ENCODE results near the gene ENKD1. TPM values are rescaled to one million over a fixed set of nuclear protein-coding genes. Genes with fewer than 3 reads are reported as not detected.

ENKD1 gene
- total and polyA plus RNA-seq, 2 of the 13 experiments (the other 11 are each of a cell fraction or from before 2014, with no cell fraction given) = 10.8 to 20.8 TPM

DNA sequence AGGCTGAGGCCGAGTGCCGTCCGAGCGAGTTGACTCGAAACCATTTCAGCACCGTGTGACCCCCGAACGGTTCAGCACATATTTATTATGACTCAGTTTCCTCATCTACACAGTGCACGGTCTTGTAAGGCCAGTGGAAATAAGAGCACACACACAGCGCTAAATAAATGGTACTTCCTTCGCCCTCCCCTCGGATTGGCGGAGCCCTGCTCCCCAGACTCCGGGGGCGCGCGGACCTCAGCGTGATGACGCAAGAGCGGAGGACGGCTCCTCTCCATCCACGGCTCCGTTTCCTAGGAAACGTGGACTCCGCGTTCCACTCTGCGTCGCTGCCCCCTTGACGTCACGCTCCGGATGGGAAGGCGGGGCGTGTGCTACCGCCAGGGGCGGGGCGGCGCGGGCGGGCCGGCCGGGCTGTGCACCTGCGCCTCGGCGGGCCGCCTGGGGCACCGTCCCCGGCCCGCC is 6.0 kb downstream of the ENKD1 start, which contains the start of gene PARD6A (continued):
- TF ChIP-seq, protein P1, sequence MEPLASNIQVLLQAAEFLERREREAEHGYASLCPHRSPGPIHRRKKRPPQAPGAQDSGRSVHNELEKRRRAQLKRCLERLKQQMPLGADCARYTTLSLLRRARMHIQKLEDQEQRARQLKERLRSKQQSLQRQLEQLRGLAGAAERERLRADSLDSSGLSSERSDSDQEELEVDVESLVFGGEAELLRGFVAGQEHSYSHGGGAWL (CRISPR knock-in tag; IDR thresholded peaks at IDR 0.05) = no peak
- no peak for TF ChIP-seq ZNF724P (CRISPR knock-in tag; IDR thresholded peaks at IDR 0.05; ENCODE audit: borderline replicate concordance)
- TF ChIP-seq ZNF496 (CRISPR knock-in tag; IDR thresholded peaks at IDR 0.05; ENCODE audit: insufficient replicate concordance) = no peak
- TF ChIP-seq ZNF234 (CRISPR knock-in tag; conservative IDR thresholded peaks at IDR 0.05) = no peak
- TF ChIP-seq, protein P2, sequence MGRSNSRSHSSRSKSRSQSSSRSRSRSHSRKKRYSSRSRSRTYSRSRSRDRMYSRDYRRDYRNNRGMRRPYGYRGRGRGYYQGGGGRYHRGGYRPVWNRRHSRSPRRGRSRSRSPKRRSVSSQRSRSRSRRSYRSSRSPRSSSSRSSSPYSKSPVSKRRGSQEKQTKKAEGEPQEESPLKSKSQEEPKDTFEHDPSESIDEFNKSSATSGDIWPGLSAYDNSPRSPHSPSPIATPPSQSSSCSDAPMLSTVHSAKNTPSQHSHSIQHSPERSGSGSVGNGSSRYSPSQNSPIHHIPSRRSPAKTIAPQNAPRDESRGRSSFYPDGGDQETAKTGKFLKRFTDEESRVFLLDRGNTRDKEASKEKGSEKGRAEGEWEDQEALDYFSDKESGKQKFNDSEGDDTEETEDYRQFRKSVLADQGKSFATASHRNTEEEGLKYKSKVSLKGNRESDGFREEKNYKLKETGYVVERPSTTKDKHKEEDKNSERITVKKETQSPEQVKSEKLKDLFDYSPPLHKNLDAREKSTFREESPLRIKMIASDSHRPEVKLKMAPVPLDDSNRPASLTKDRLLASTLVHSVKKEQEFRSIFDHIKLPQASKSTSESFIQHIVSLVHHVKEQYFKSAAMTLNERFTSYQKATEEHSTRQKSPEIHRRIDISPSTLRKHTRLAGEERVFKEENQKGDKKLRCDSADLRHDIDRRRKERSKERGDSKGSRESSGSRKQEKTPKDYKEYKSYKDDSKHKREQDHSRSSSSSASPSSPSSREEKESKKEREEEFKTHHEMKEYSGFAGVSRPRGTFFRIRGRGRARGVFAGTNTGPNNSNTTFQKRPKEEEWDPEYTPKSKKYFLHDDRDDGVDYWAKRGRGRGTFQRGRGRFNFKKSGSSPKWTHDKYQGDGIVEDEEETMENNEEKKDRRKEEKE (IDR thresholded peaks at IDR 0.05) = no peak
- TF ChIP-seq, protein P3, sequence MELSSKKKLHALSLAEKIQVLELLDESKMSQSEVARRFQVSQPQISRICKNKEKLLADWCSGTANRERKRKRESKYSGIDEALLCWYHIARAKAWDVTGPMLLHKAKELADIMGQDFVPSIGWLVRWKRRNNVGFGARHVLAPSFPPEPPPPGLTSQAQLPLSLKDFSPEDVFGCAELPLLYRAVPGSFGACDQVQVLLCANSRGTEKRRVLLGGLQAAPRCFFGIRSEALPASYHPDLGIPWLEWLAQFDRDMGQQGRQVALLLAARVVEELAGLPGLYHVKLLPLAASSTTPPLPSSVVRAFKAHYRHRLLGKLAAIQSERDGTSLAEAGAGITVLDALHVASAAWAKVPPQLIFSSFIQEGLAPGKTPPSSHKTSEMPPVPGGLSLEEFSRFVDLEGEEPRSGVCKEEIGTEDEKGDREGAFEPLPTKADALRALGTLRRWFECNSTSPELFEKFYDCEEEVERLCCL (CRISPR knock-in tag; IDR thresholded peaks at IDR 0.05; ENCODE audit: borderline replicate concordance) = no peak
- TF ChIP-seq SAP130 (CRISPR knock-in tag; IDR thresholded peaks at IDR 0.05; ENCODE audit: low read depth) = peak; percentile 96
- no peak for TF ChIP-seq TEAD2 (CRISPR knock-in tag; IDR thresholded peaks at IDR 0.05)
- no peak for TF ChIP-seq MLLT10 (CRISPR knock-in tag; IDR thresholded peaks at IDR 0.05)
- no peak; the same call in 1 of the 2 replicates for TF ChIP-seq ZNF232 (CRISPR knock-in tag; IDR thresholded peaks at IDR 0.05; ENCODE audit: borderline replicate concordance)
- TF ChIP-seq SAFB2 (CRISPR knock-in tag; IDR thresholded peaks at IDR 0.05; ENCODE audit: borderline replicate concordance, low read depth) = no peak; the same call in 1 of the 2 replicates
- TF ChIP-seq, protein P4, sequence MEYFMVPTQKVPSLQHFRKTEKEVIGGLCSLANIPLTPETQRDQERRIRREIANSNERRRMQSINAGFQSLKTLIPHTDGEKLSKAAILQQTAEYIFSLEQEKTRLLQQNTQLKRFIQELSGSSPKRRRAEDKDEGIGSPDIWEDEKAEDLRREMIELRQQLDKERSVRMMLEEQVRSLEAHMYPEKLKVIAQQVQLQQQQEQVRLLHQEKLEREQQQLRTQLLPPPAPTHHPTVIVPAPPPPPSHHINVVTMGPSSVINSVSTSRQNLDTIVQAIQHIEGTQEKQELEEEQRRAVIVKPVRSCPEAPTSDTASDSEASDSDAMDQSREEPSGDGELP (IDR thresholded peaks at IDR 0.05; ENCODE audit: borderline replicate concordance, low read depth) = peak; percentile 16; the same call in 1 of the 2 replicates
- TF ChIP-seq MATR3 (CRISPR knock-in tag; IDR thresholded peaks at IDR 0.05) = no peak
- TF ChIP-seq RBFOX2 (IDR thresholded peaks at IDR 0.05; ENCODE audit: low read depth, low read length) = no peak
- peak; percentile 64; the same call in 1 of the 2 replicates for TF ChIP-seq NR2C2 (CRISPR knock-in tag; IDR thresholded peaks at IDR 0.05; ENCODE audit: borderline replicate concordance)
- TF ChIP-seq KDM3A (CRISPR knock-in tag; IDR thresholded peaks at IDR 0.05; ENCODE audit: low read depth) = no peak
- TF ChIP-seq, protein P5, sequence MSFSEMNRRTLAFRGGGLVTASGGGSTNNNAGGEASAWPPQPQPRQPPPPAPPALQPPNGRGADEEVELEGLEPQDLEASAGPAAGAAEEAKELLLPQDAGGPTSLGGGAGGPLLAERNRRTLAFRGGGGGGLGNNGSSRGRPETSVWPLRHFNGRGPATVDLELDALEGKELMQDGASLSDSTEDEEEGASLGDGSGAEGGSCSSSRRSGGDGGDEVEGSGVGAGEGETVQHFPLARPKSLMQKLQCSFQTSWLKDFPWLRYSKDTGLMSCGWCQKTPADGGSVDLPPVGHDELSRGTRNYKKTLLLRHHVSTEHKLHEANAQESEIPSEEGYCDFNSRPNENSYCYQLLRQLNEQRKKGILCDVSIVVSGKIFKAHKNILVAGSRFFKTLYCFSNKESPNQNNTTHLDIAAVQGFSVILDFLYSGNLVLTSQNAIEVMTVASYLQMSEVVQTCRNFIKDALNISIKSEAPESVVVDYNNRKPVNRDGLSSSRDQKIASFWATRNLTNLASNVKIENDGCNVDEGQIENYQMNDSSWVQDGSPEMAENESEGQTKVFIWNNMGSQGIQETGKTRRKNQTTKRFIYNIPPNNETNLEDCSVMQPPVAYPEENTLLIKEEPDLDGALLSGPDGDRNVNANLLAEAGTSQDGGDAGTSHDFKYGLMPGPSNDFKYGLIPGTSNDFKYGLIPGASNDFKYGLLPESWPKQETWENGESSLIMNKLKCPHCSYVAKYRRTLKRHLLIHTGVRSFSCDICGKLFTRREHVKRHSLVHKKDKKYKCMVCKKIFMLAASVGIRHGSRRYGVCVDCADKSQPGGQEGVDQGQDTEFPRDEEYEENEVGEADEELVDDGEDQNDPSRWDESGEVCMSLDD (CRISPR knock-in tag; IDR thresholded peaks at IDR 0.05; ENCODE audit: borderline replicate concordance) = no peak; the same call in 1 of the 2 replicates
- TF ChIP-seq, protein P6, sequence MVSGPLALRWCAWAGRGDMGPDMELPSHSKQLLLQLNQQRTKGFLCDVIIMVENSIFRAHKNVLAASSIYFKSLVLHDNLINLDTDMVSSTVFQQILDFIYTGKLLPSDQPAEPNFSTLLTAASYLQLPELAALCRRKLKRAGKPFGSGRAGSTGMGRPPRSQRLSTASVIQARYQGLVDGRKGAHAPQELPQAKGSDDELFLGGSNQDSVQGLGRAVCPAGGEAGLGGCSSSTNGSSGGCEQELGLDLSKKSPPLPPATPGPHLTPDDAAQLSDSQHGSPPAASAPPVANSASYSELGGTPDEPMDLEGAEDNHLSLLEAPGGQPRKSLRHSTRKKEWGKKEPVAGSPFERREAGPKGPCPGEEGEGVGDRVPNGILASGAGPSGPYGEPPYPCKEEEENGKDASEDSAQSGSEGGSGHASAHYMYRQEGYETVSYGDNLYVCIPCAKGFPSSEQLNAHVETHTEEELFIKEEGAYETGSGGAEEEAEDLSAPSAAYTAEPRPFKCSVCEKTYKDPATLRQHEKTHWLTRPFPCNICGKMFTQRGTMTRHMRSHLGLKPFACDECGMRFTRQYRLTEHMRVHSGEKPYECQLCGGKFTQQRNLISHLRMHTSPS (CRISPR knock-in tag; IDR thresholded peaks at IDR 0.05; ENCODE audit: low read depth) = 0 out of 2 replicates have a peak, but pooled peaks have one; percentile 7

Measured in HepG2 (cell line).